ENCODE results near the gene HPSE2. TPM values are rescaled to one million over a fixed set of nuclear protein-coding genes. Genes with fewer than 3 reads are reported as not detected.

The HPSE2 gene
- total and polyA plus RNA-seq, 4 donors = 0.05 TPM; not detected in 3

- Histone ChIP-seq H3K4me1 (ENCODE audit: control insufficient read depth in 4 of 4, insufficient read depth in 4 of 4, low read length in 3 of 4) (peaks cover 0 to 10% (median 4%) of the 10 kb centered on the region in 4 donors), H3K27ac (ENCODE audit: low read depth in 1 of 2, low read length in 2 of 2) (no peak overlapping the region), H3K36me3 (ENCODE audit: control insufficient read depth in 4 of 4, insufficient read depth in 3 of 4, low read depth in 1 of 4, low read length in 3 of 4) (no peaks in the 10 kb centered on the region), H3K27me3 (ENCODE audit: control insufficient read depth in 4 of 4, insufficient read depth in 4 of 4, low read length in 3 of 4) (no peaks in the 10 kb centered on the region), H3K9ac (ENCODE audit: low read depth in 1 of 2, low read length in 2 of 2) (no peak overlapping the region), H3K9me3 (ENCODE audit: control insufficient read depth in 4 of 4, low read length in 3 of 4) (no peaks in the 10 kb centered on the region), H3K4me3 (ENCODE audit: low read depth in 1 of 3, low read length in 3 of 3) (no peak overlapping the region)
- no peak for DNase-seq (ENCODE audit: low spot score)
- TF ChIP-seq FOXA1 (IDR thresholded peaks at IDR 0.05) = no peak
- no peak for TF ChIP-seq HNF4G (IDR thresholded peaks at IDR 0.05)
- no peak for TF ChIP-seq MAX (IDR thresholded peaks at IDR 0.05)
- TF ChIP-seq YY1 (IDR thresholded peaks at IDR 0.05) = no peak
- TF ChIP-seq TAF1 (conservative IDR thresholded peaks at IDR 0.05) = no peak
- no peak for TF ChIP-seq ZBTB33 (IDR thresholded peaks at IDR 0.05)
- no peak for TF ChIP-seq SP1 (IDR thresholded peaks at IDR 0.05)
- TF ChIP-seq HNF4A (conservative IDR thresholded peaks at IDR 0.05) = no peak
- no peak for TF ChIP-seq EGR1 (IDR thresholded peaks at IDR 0.05; ENCODE audit: low read depth in 2 of 2)
- no peak for TF ChIP-seq RXRA (IDR thresholded peaks at IDR 0.05)
- TF ChIP-seq GABPA (IDR thresholded peaks at IDR 0.05 in 1 of 2, conservative IDR thresholded peaks at IDR 0.05 in 1 of 2) = no peak
- no peak for TF ChIP-seq NR2F2 (IDR thresholded peaks at IDR 0.05)
- TF ChIP-seq JUND (IDR thresholded peaks at IDR 0.05) = no peak
- TF ChIP-seq REST (IDR thresholded peaks at IDR 0.05) = no peak
- TF ChIP-seq RAD21 (IDR thresholded peaks at IDR 0.05) = no peak
- TF ChIP-seq FOXA2 (IDR thresholded peaks at IDR 0.05) = no peak
- TF ChIP-seq CTCF (IDR thresholded peaks at IDR 0.05; ENCODE audit: low read depth, low read length, missing input control) = no peak
- no peak for TF ChIP-seq ATF3 (IDR thresholded peaks at IDR 0.05)
- WGBS = 81% methylated on average over 8 of the region's 8 CpGs
These were observed 771.5 kb downstream of the HPSE2 start for GRCh38 chr10:98463976-98464754.
